ENCODE results near the gene TAGLN. TPM values are rescaled to one million over a fixed set of nuclear protein-coding genes. Genes with fewer than 3 reads are reported as not detected.
A peak's percentile ranks its signal among the peaks of the same experiment; 100 is the strongest.

Gene TAGLN
- total and polyA plus RNA-seq, 9 of the 15 experiments (the other 6 are each of a cell fraction or from before 2014, with no cell fraction given), result 0.21 to 4.9 (median 1.1) TPM

GRCh38 chr11:117223741-117224689 is 24.8 kb downstream of the TAGLN start (continued):
- TF ChIP-seq WHSC1 (IDR thresholded peaks at IDR 0.05; ENCODE audit: low read length) (no peak), HMGN3 (IDR thresholded peaks at IDR 0.05; ENCODE audit: borderline replicate concordance, extremely low read depth, insufficient read length, low read depth, low read length) (no peak), STAT5A (IDR thresholded peaks at IDR 0.05; ENCODE audit: borderline replicate concordance, low read length) (peak; percentile 90), CCNT2 (IDR thresholded peaks at IDR 0.05; ENCODE audit: borderline replicate concordance, extremely low read depth, insufficient read length, low read depth, low read length) (peak; percentile 85), ZNF175 (CRISPR knock-in tag; IDR thresholded peaks at IDR 0.05; ENCODE audit: low read depth) (0 out of 2 replicates have a peak, but pooled peaks have one; percentile 45), ELK3 (CRISPR knock-in tag; IDR thresholded peaks at IDR 0.05) (no peak), PCBP2 (IDR thresholded peaks at IDR 0.05; ENCODE audit: low read depth, low read length, poor library complexity, severe bottlenecking) (no peak), DMBX1 (CRISPR knock-in tag; IDR thresholded peaks at IDR 0.05; ENCODE audit: borderline replicate concordance) (peak; percentile 69), E2F5 (CRISPR knock-in tag; IDR thresholded peaks at IDR 0.05) (0 out of 2 replicates have a peak, but pooled peaks have one; percentile 39), ZNF584 (CRISPR knock-in tag; IDR thresholded peaks at IDR 0.05; ENCODE audit: low read depth) (0 out of 2 replicates have a peak, but pooled peaks have one; percentile 28), RCOR1 (IDR thresholded peaks at IDR 0.05; ENCODE audit: borderline replicate concordance in 1 of 2, low read depth in 2 of 2, low read length in 2 of 2) (peak; percentile 76 to 98; a peak in 3 of 4 replicates), SMAD4 (CRISPR knock-in tag; conservative IDR thresholded peaks at IDR 0.05) (peak; percentile 68; the same call in 1 of the 2 replicates), MXD1 (CRISPR knock-in tag; IDR thresholded peaks at IDR 0.05; ENCODE audit: borderline replicate concordance, poor library complexity, severe bottlenecking) (no peak), SP1 (CRISPR knock-in tag; IDR thresholded peaks at IDR 0.05) (0 out of 2 replicates have a peak, but pooled peaks have one; percentile 19), SPI1 (IDR thresholded peaks at IDR 0.05; ENCODE audit: borderline replicate concordance, low read depth, low read length) (peak; percentile 38; the same call in 1 of the 2 replicates), STAT6 (CRISPR knock-in tag; IDR thresholded peaks at IDR 0.05) (0 out of 2 replicates have a peak, but pooled peaks have one; percentile 45), ZKSCAN1 (IDR thresholded peaks at IDR 0.05; ENCODE audit: low read depth, low read length) (no peak), DPF2 (IDR thresholded peaks at IDR 0.05) (peak; percentile 94), POLR3A (IDR thresholded peaks at IDR 0.05; ENCODE audit: borderline replicate concordance, extremely low read depth, insufficient read depth, insufficient read length) (no peak)

Measured in K562 (cell line).